Nucleus accumbens (tissue), 56 donors: ENCODE data around the gene KRTAP4-16.
"Not testable (repeated sequence)": the region's sequence is repeated elsewhere in the genome, so short reads cannot be mapped to it uniquely, and the experiment has no call there.

Experiments
- DNase-seq, 56 donors: peaks; one replicate each; lab custom pipeline; 2025; lab: John Stamatoyannopoulos, UW

KRTAP4-16 gene

GRCh38 chr17:41101586-41102259 lies at the start of gene KRTAP4-16:
Gene KRTAP4-16, minus strand, starts transcription at chr17:41102209. Its CDS starts 0 bp downstream, at chr17:41102209.
- DNase-seq = no peak

- DNase-seq = no peak
Observed at GRCh38 chr17:41151525-41151924, 49.5 kb upstream of the KRTAP4-16 start.

GRCh38 chr17:41150026-41150425 lies 48.0 kb upstream of the KRTAP4-16 start:
- DNase-seq = no peak

- DNase-seq = no peak
Observed at GRCh38 chr17:41149652-41149985, 47.6 kb upstream of the KRTAP4-16 start, which contains the start of gene KRTAP4-5. Gene KRTAP4-5, minus strand, starts transcription at chr17:41149825. Its CDS starts 58 bp downstream, at chr17:41149767.

GRCh38 chr17:41148971-41149651 lies 47.1 kb upstream of the KRTAP4-16 start:
- not testable (repeated sequence) for DNase-seq

GRCh38 chr17:41147531-41148204 lies 45.7 kb upstream of the KRTAP4-16 start:
- no peak for DNase-seq

GRCh38 chr17:41145261-41145660 lies 43.3 kb upstream of the KRTAP4-16 start:
- no peak for DNase-seq

- no peak for DNase-seq
Observed at GRCh38 chr17:41144846-41145245, 42.8 kb upstream of the KRTAP4-16 start.

GRCh38 chr17:41141361-41141760 lies 39.4 kb upstream of the KRTAP4-16 start:
- no peak for DNase-seq

- no peak for DNase-seq
Observed at GRCh38 chr17:41140360-41141131, 38.5 kb upstream of the KRTAP4-16 start, which contains the start of gene KRTAP4-6. Gene KRTAP4-6, minus strand, starts transcription at chr17:41140544. Its CDS starts 57 bp downstream, at chr17:41140487.

GRCh38 chr17:41139865-41140264 lies 37.9 kb upstream of the KRTAP4-16 start:
- not testable (repeated sequence) for DNase-seq

GRCh38 chr17:41133880-41134735 lies 32.1 kb upstream of the KRTAP4-16 start:
- no peak for DNase-seq

- no peak for DNase-seq
Observed at GRCh38 chr17:41131979-41132378, 30.0 kb upstream of the KRTAP4-16 start.

GRCh38 chr17:41127371-41127770 lies 25.4 kb upstream of the KRTAP4-16 start:
- DNase-seq = no peak

GRCh38 chr17:41126412-41126811 lies 24.4 kb upstream of the KRTAP4-16 start:
- DNase-seq = no peak

- DNase-seq = no peak
Observed at GRCh38 chr17:41125064-41125463, 23.1 kb upstream of the KRTAP4-16 start.

- DNase-seq = not testable (repeated sequence)
Observed at GRCh38 chr17:41123991-41124371, 22.0 kb upstream of the KRTAP4-16 start, which contains the start of gene KRTAP4-12. Gene KRTAP4-12, minus strand, starts transcription at chr17:41124182. Its CDS starts 60 bp downstream, at chr17:41124122.

- DNase-seq = not testable (repeated sequence)
Observed at GRCh38 chr17:41123292-41123990, 21.4 kb upstream of the KRTAP4-16 start.

- DNase-seq = no peak
Observed at GRCh38 chr17:41121742-41122141, 19.7 kb upstream of the KRTAP4-16 start.
